M059J (cell line): ENCODE results near the gene ATP2A3. TPM values are rescaled to one million over a fixed set of nuclear protein-coding genes. Genes with fewer than 3 reads are reported as not detected.
"Not testable (repeated sequence)": the region's sequence is repeated elsewhere in the genome, so short reads cannot be mapped to it uniquely, and the experiment has no call there.

ENCODE experiments used
- DNase-seq: peaks from one replicate; pipeline ENCODE4 v3.0.0-alpha.2; 2012; ENCODE audit warnings: low read depth
- total RNA-seq: library from RNA; depleted of rRNA; stranded (reverse); fragments of >200 nt; shearing (Covaris generic); gene quantifications from 2 replicates; pipeline ENCODE4 v1.2.3, GENCODE V29; 2014

Gene ATP2A3
- total RNA-seq, 1 experiment from 2014 or later: 0.10 TPM

DNA sequence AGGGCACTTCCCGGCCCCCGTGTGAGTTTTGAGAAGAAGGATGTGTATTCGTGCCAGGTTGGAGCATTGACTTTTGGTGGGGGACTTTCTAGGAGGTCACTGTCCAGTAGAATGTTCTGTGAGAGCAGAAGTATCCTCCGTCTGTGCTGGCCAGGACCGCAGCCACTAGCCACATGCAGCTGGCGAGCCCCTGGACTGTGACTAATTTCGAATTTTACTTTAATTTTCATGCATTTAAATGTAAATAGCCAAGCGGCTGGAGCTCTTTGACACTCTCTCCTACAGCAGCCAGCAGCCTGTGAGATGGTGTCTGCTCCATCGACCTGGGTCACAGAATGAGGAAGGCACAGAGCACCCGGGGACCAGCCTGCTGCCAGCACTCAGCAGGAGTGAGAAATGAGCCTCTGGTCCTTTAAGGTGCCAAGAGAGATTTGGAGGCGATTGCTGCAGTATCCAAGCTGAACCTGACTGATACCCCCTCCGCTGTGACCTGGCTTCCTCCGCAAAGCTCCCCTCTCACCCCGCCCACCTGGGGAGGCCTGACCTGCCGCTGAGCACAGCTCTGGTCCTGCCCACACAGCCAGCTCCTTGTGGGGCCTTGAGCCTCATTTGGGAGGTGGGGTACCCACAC, 7.8 kb downstream of the ATP2A3 start:
- no peak for DNase-seq

DNA sequence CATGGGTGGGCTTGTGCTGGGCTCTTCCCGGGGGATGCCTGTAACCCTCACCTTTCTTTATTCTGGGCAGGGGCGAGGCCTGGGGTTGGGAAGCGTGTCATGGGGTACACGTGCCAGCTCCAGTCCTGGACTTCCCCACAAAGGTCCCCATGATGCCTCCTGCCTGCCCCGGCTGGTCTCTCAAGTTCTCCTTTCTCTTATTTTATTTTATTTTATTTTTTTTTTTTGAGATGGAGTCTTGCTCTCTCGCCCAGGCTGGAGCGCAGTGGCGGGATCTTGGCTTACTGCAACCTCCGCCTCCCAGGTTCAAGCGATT, 8.6 kb downstream of the ATP2A3 start:
- no peak for DNase-seq

DNA sequence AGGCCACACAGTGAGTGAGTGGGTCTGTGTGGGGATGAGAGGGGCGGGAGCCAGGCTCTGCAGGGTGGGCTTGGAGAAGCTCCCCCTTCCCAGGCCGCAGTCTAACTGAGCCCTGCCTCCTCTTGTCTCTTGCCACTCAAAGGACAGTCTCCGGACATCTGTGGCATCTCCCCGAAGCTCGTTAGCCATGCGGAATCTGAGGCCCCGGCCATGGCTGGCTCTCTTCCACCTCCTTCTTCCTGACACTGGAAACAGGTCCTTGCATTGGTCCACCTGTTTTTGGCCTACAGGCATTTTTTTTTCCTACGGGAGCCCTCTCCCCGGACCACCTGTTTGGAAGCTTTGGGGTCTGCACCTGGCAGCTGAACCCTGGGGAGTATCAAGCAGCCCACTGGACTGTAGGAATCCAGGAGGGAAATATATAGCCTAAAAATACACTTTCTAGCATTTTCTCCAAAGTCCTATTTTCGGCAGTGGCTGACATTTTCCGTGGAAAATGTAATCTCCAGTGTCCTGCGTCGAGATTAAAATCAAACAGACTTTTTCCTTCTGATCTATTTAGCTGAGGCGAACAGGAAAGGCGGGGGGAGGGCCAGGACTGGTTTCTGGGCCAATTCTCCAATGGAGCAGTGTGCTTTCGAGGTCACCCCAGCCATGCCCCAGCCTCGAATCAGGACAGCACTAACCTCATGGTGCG, 9.1 kb downstream of the ATP2A3 start:
- DNase-seq: no peak

DNA sequence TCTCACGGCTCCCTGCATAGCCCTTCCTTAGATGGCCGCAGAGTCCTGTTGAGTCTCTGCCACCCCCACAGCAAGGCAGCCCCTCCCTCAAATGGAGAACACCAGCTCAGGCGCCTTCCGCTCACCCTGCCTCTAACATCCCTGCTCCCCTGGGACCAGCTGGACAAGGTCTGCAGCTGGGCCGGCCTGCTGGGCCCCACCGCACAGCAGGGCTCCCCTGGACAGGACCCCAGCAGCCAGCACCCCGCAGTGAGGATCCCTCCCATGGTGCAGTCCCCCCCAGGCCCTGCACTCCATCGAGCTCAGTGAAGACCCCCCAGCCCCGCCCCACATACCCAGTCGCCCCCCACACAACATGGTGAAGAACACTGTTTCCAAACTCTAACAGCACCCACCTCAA, 10.2 kb downstream of the ATP2A3 start:
- DNase-seq: no peak

DNA sequence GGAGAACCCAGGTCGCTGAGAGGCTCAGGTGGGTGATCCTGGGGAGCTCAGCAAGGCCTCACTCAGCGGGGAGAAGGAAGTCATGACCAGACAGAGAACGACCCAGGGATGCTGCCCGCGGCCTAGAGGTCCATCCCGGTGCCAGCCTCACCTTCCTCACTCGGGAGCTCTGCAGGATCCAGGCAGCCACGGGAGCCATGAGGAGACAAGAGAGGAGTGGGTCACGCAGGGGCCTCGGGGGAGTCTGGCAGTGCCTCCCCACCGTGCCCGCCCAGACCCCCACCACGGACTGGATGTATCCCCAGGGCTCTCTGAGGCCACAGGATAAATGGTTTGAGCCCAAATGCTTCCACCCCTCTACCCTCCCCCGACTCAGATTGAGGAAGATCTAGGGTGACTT, 10.7 kb downstream of the ATP2A3 start:
- no peak for DNase-seq

DNA sequence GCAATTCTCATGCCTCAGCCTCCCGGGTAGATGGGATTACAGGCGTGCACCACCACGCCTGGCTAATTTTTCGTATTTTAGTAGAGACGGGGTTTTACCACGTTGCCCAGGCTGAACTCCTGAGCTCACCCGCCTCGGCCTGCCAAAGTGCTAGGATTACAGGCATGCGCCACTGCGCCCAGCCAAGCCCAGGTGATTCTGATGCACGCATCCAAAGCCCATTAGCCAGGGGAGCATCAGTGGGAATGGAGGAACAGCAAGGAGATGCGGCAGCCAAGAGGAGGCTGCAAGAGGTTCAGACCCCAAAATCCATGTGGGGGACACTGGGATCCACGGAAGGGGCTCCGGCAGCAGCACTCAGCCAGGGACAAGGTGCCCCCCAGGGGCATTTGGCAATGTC, 12.1 kb downstream of the ATP2A3 start:
- no peak for DNase-seq

DNA sequence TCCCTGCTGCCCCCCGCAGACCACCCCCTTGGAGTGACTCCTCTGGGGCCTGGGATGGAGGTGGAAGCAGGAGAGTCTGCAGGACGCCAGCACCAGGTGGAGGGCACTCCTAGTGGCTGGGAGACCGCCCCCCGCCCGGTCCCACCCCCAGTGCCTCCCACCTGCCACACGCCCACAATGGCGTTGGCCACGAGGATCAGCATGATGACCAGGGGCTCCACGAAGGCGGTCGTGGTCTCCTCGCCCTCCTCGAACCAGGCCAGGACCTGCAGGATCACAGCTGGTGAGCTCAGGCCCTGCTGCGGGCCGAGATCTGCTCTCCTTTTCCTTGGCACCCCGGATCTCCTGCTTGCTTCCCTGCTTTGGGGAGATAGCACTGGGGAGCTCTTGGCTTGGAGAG, 12.8 kb downstream of the ATP2A3 start:
- no peak for DNase-seq

DNA sequence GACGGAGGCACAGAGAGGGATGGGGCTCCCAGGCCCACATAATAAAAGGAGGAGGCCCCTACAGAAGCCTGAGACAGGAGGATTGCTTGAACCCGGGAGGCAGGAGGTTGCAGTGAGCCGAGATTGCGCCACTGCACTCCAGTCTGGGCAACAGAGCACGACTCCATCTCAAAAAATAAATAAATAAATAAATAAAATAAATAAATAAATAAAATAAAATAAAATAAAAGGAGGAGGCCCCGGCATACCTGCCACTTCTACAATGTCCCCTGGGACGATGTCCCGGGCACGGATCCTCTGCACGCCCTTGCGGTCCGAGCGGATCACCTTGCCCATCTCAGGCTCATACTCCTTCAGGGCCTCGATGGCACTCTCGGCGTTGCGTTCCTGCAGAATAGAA, 13.2 kb downstream of the ATP2A3 start:
- DNase-seq: no peak

DNA sequence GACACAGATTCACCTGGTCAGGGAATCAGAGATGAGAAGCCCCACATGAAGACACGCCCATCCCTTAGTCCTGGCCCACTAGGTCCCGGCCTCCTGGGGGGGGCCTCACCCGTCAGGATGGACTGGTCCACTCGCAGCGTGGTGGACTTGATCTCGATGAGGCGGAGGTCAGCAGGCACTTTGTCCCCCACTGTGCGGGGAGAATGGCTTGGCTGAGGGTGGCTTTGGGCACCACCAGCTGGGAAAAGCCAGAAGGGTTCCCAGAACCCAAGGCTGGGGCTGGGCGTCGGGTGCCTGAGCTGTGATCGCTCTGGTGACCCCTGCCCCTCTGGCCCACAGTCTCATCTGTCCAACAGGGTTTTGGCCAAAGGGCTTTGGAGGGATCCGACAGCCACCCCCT, 13.7 kb downstream of the ATP2A3 start:
- DNase-seq: no peak

DNA sequence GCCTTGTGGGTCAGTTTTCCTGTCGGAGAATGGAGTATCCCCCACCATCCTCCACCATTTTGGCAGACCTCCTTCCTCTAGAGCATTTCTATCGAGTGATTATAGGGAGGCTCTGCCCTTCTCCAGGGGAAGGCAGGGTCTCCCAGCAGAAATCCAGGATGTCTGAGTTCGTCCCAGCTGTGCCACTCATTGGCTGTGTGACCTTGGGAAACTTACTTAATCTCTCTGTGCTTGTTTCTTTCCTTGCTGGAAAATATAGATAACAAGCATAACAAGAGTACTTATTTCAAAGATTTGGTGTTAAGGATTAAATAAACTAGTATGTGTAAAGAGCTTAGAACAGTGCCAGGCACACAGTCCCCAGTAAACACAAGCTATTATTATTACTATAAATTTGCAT, 14.8 kb downstream of the ATP2A3 start:
- no peak for DNase-seq

DNA sequence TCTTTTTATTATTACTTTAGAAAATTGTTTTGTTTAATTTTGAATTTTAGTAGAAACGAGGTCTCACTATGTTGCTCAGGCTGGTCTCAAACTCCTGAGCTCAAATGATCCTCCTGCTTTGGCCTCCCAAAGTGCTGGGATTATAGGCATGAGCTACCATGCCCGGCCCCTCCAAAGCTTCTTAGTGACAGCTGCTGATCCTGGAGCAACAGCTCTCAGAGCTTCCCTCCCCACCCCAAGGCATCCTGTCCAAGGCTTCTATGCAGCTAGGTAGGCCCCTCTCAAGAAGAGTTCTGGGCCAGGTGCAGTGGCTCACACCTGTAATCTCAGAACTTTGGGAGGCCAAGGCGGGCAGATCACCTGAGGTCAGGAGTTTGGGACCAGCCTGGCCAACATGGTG, 15.7 kb downstream of the ATP2A3 start:
- DNase-seq: not testable (repeated sequence)

DNA sequence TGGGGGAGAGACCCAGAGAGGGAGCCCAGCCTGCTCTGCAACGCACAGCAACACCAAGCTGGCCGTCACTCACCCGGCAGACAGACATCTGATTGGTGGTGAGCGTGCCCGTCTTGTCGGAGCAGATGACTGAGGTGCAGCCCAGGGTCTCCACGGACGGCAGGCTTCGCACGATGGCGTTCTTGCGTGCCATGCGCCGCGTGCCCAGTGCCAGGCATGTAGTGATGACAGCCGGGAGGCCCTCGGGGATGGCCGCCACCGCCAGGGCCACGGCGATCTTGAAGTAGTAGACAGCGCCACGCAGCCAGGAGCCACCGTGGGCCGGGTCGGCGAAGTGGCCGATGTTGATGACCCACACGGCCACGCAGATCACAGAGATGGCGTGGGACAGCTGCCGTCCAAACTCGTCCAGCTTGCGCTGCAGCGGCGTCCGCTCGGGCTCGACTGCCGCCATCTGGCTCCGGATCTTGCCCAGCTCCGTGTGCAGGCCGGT, 16.9 kb downstream of the ATP2A3 start:
- DNase-seq: no peak

DNA sequence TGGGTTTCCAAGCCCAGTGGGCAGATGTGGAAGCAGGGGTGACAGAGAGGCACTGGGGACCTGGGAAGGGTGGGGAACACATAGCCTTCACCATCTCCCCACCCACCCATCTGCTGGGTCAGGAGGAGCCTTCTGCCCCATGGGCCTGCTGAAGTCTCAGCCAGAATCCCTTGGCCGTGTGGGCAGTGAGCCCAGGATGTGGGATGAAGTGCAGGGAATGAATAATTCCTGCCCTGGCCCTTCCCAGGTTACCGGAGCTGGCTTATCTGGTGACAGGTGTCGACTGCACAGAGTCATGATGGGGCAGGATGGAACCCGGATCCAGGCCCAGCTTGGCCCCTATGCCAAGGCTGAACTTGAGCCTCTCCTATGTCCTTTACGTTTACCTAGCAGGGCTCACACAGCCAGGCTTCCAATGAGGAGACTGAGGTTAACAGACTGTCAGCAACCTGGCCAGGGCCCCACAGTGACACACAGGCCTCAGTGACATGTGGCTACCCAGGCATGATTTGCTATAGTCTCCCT, 17.5 kb downstream of the ATP2A3 start:
- peak; percentile 24 for DNase-seq

DNA sequence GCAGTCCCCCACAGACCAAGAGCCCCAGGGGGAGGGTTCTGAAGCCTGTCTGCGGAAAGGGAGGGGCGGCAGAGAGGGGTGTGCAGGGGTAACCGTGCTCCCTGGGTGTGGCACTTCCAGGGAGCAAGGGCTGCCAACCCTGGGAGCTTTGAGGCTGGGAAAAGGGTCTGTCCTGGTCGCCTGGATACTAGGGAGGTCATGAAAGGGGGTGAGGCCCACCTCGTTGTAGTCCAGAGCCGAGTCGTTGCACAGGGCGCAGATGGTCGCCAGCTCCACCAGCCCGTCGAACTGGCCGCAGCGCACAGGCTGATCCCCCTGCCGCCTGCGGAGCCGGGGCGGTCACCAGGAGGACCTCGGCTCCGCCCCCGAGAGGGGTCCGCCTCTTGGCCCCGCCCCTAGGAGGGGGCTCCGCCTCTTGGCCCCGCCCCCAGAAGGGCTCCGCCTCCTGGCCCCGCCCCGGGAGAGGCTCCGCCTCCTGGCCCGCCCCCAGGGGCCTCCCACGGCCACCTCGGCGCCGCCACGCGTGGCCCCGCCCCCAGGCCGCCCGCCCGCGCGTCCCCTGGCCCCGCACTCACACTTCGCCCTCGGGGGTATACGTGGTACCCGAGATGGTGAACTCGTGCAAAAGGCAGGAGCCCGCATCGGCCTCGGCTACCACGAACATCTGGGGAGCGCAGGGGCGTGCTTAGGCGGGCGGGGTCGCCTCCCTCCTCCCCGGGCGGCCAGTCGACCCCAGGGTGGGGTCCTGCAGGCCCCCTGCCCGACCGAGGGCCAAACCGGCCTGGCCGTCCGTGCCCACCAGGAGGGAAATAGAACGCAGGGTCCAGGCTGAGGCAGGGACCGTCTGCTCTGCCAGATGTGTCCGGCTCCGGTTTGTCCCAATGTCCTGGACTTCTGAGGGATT, 19.5 kb downstream of the ATP2A3 start:
- DNase-seq: no peak

DNA sequence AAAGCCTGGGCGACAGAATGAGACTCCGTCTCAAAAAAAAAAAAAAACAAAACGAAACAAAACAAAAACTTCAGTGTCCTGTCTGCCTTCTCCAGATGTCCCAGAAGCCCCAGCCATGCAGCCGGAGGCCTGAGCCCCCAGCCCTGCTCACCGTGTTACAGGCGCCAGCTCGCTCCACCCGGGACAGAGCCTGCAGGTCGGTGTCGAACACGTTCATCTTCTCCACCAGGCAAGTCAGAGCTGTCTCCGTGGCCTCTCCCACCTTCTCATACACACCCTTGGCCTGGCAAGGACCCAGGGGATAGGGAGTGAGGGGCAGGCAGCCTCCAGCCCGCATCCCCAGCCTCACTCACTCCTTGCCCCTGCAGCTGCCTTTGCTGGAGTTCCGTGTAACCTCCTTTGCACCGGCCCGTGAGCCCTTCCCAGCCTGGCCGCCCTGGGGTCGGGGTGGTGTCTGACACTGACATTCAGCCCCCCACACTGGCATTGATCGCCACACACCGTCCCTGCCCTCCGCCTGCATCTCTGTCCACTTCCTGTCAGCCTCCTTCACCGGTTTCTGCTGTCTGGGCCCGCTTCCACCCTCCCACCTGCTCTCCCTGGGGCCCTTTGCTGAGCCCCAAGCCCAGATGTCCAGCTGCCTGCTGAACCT, 20.9 kb downstream of the ATP2A3 start:
- DNase-seq: no peak

DNA sequence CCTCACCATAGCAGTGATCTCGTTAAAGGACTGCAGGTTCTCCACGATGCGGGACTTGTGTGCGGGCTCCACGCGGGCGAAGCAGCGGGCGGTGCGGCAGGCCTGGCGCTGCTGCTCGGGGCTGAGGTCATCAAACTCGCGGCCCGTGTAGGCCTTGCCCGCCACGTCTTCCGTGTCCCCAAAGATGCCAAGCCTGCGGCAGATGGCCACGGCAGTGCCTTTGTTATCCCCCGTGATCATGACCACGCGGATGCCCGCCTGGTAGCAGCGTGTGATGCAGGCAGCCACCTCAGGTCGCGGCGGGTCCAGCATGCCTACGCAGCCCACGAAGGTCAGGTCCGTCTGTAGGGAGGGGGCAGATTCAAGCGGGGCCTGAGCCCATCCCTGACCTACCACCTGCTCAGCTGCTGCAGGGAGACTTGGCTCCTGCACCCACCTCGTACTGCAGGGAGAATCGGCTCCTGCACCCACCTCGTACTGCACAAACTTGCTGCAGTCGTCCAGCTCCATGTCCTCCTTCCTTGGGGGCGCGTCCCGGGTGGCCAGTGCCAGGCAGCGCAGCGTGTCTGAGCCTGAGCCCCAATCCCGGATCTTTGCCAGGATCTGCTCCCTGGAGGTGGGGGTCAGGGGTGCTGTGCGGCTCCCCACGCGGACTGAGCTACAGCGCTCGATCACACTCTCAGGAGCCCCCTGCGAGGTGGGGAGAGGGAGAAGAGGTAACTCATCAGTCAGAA, 23.1 kb downstream of the ATP2A3 start:
- no peak for DNase-seq

DNA sequence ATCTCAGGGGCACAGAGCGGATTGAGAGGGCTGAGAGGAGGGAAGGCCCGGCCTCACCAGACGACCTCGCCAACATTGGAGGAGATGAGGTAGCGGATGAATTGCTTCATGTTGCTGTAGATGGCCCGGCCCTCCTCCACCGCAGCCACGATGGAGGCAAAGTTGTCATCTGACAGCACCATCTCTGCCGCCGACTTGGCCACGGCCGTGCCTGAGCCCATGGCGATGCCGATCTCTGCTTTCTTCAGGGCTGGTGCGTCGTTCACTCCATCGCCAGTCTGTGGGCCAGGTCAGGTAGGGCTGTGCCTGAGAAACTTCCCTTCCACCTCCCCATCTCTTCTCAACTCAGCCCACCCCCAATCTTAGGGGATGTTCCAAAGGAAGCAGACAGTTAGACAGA, 26.9 kb downstream of the ATP2A3 start:
- DNase-seq: no peak

DNA sequence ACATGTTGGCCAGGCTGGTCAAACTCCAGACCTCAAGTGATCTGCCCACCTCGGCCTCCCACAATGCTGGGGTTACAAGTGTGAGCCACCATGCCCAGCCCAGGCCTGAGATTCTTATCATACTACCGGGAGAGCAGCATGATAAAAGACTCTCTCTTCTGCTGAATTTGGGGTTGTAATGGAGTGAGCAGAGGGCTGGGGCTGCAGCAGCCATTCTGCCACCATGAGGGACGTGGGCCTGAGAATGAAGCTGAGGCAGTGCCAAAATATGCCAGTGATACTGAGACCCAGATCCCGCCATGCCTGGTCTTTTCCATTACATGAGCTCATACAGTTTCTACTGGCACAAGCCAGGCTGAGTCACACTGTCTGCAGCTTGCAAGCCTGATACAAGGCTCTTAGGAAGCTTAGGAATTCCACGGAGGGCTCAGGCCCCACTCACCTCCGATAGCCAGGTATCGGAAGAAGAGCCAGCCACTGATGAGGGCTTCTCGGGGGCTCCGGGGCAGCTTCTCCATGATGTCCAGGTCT, 28.3 kb downstream of the ATP2A3 start:
- peak; percentile 65 for DNase-seq

DNA sequence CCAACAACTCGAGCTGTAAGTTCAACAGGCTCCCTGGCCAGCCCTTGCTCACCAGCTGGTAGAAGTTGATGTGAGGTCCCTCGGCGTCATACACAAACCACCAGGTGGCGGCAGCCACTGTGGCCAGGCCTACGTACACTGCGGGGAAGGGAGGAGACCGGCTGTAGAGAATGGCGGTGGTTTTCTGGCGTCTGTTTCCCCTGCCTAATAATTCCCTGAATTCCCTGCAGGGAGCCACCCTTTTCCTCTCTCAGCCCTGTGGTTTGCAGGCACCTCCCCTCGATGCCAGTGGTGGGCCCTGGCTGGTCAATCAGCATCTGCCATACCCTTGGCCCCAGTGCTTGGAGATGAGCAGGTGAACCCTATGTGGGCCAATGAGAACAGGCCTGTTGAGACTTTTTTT, 29.1 kb downstream of the ATP2A3 start:
- peak; percentile 69 for DNase-seq

DNA sequence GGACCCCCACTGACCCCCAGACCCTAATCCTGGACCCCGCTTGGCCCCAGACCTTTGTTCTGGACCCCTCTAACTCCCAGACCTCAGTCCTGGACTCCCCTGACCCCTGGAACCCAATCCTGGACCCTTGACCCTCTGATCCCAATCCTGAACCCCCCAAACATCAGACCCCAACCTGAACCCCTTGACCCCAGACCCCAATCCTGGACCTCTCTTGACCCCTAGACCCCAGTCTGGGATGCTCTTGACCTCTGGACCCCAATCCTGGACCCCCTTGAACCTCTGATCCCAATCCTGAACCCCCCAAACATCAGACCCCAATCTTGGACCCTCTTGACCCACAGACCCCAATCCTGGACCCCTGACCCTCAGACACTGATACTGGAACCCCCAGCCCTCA, 34.5 kb downstream of the ATP2A3 start:
- no peak for DNase-seq

DNA sequence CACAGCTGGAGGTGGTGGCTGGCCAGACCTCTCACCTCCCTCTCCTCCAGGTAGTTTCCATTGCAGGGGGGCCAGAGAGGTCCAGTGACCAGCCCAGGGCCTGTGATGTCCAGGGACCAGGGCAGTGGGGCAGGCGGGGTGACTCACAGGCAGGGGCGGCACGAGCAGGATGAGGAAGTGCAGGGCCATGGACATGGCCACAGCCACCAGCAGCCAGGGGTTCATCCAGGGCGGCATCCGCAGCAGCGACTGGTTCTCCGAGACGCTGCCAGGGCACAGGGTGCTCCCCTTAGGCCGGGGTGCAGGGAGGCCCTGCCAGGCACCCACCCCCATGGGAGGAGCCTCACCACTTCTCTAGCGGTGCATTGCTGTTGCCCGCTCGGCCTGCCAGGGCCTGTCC, 35.1 kb downstream of the ATP2A3 start:
- DNase-seq: peak; percentile 12
